GM21717 (cell line): ENCODE data around the gene DIAPH3.

Experiments used
- ATAC-seq: cut with Tn5 transposase; IDR thresholded peaks from one replicate; pipeline ENCODE4 v1.9.1; 2021; ENCODE audit warnings: mild to moderate bottlenecking, moderate library complexity; ENCODE audit not compliant: unreplicated experiment

The DIAPH3 gene

GRCh38 chr13:60020288-60020687, 143.4 kb downstream of the DIAPH3 start:
- no peak for ATAC-seq

- peak; percentile 86 for ATAC-seq
Measured at GRCh38 chr13:60019119-60019993, 144.4 kb downstream of the DIAPH3 start.

- no peak for ATAC-seq
Measured at GRCh38 chr13:60018536-60018935, 145.2 kb downstream of the DIAPH3 start.

- no peak for ATAC-seq
Measured at GRCh38 chr13:60016229-60016628, 147.5 kb downstream of the DIAPH3 start.

GRCh38 chr13:60013166-60013565, 150.6 kb downstream of the DIAPH3 start:
- ATAC-seq, result no peak

GRCh38 chr13:60012488-60012887, 151.2 kb downstream of the DIAPH3 start:
- no peak for ATAC-seq

GRCh38 chr13:60009300-60010253, 154.2 kb downstream of the DIAPH3 start:
- ATAC-seq, result no peak

- ATAC-seq, result no peak
Measured at GRCh38 chr13:60001889-60002288, 161.8 kb downstream of the DIAPH3 start.

GRCh38 chr13:60000976-60001375, 162.8 kb downstream of the DIAPH3 start:
- ATAC-seq, result no peak

- ATAC-seq, result no peak
Measured at GRCh38 chr13:60000081-60000480, 163.6 kb downstream of the DIAPH3 start.

- ATAC-seq, result no peak
Measured at GRCh38 chr13:59997976-59998375, 165.8 kb downstream of the DIAPH3 start.

GRCh38 chr13:59996461-59996980, 167.2 kb downstream of the DIAPH3 start:
- ATAC-seq, result no peak

- no peak for ATAC-seq
Measured at GRCh38 chr13:59991395-59991794, 172.3 kb downstream of the DIAPH3 start.

- no peak for ATAC-seq
Measured at GRCh38 chr13:59982631-59983382, 180.9 kb downstream of the DIAPH3 start.

- ATAC-seq, result no peak
Measured at GRCh38 chr13:59979589-59979988, 184.1 kb downstream of the DIAPH3 start.

GRCh38 chr13:59978862-59979261, 184.9 kb downstream of the DIAPH3 start:
- no peak for ATAC-seq

GRCh38 chr13:59976856-59977255, 186.9 kb downstream of the DIAPH3 start:
- ATAC-seq, result no peak

- no peak for ATAC-seq
Measured at GRCh38 chr13:59975807-59976435, 187.8 kb downstream of the DIAPH3 start.

GRCh38 chr13:59970847-59971246, 192.9 kb downstream of the DIAPH3 start:
- ATAC-seq, result no peak

- ATAC-seq, result no peak
Measured at GRCh38 chr13:59963827-59964226, 199.9 kb downstream of the DIAPH3 start.
